Stimulated activated naive B cell treated with anti-CD40 and anti-IgM and Interleukin-4, amounts not matched to agents 10 μg/mL and 1 μg/mL and 100 μg/mL, for 72 hours (primary cell): ENCODE data around the gene ZNF785.
A peak's percentile ranks its signal among the peaks of the same experiment; 100 is the strongest.

Experiments
- ATAC-seq, 2 donors: fragments of 150-1000 bp; cut with Tn5 transposase; replicated peaks; 2 replicates each; pipeline ENCODE4 v1.10.0; 2021; ENCODE audit warnings: moderate library complexity in 1 of 2
- DNase-seq: peaks from one replicate; pipeline ENCODE4 v3.0.0; 2021
- H3K27ac Mint-ChIP-seq: one replicate; pipeline ENCODE4 v1.8.0; 2022; ENCODE audit warnings: mild to moderate bottlenecking, mixed read lengths
- H3K27me3 Mint-ChIP-seq, 2 donors: one replicate each; pipeline ENCODE4 v1.8.0; 2022; ENCODE audit warnings: mixed read lengths in 2 of 2
- H3K36me3 Mint-ChIP-seq, 2 donors: one replicate each; pipeline ENCODE4 v1.8.0; 2022; ENCODE audit warnings: mixed read lengths in 2 of 2, mild to moderate bottlenecking in 1 of 2
- H3K4me1 Mint-ChIP-seq, 2 donors: one replicate each; pipeline ENCODE4 v1.8.0; 2022; ENCODE audit warnings: mixed read lengths in 2 of 2, mild to moderate bottlenecking in 1 of 2
- H3K4me3 Mint-ChIP-seq, 2 donors: one replicate each; pipeline ENCODE4 v1.8.0; 2022; ENCODE audit warnings: mild to moderate bottlenecking in 2 of 2, mixed read lengths in 2 of 2, moderate library complexity in 1 of 2
- H3K9me3 Mint-ChIP-seq, 2 donors: one replicate each; pipeline ENCODE4 v1.8.0; 2022; ENCODE audit warnings: mixed read lengths in 2 of 2, mild to moderate bottlenecking in 1 of 2

The ZNF785 gene

DNA sequence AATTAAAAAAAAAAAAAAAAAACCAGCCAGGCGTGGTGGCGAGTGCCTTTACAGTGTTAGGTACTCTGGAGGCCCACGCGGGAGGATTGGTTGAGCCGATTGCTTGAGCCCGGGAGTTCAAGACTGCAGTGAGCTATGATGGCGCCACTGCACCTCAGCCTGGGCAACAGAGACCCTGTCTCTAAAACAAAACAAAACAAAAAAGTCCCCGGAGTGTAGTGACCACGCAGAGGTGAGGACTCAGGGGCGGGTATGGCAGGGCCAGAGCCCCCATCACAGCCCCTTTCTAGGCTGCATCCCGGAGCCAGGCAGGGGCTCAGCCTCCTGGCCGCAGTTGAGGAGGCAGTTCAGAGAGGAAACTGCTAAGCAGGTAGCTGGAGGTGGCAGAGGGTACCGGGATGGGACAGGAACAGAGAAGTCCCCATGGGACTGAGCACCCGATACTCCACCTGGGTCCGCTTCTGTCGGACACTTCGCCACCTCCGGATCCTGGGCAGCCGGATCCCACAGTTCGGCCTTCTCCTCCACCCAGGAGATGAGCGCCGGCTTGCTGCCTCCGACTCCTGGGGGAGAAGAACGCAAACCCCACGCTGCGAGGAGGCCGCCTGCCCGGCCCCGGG, 51.6 kb downstream of the ZNF785 start:
- H3K4me3 Mint-ChIP-seq, result peak overlapping the region; percentile 92 to 100
- peaks cover 35 to 42% of the 10 kb centered on the region in 2 donors for H3K36me3 Mint-ChIP-seq
- peak overlapping the region; percentile 100 for H3K27ac Mint-ChIP-seq
- no peaks in the 10 kb centered on the region for H3K27me3 Mint-ChIP-seq
- H3K4me1 Mint-ChIP-seq, result peaks cover 13 to 49% of the 10 kb centered on the region in 2 donors
- DNase-seq, result no peak
- no peaks in the 10 kb centered on the region for H3K9me3 Mint-ChIP-seq
- ATAC-seq, result peak; percentile 4 to 5

DNA sequence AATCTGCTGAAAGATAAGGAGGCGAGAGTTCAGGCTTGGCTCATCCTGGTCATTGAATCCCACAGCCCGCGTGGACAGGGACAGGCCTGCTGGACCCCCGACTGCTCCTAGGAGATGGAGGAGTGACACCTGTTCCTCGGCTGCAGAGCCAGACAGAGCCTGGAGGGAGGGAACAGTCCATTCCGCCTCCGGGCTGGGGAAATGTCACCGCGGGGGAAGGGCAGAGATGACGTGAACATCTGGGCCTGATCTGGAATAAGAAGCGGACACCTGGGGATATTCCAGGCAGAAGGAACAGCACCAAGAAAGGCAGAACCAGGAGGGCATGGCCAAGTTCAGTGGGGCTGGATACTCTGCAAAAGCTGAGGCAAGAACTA, 52.4 kb downstream of the ZNF785 start:
- H3K27me3 Mint-ChIP-seq, result no peaks in the 10 kb centered on the region

DNA sequence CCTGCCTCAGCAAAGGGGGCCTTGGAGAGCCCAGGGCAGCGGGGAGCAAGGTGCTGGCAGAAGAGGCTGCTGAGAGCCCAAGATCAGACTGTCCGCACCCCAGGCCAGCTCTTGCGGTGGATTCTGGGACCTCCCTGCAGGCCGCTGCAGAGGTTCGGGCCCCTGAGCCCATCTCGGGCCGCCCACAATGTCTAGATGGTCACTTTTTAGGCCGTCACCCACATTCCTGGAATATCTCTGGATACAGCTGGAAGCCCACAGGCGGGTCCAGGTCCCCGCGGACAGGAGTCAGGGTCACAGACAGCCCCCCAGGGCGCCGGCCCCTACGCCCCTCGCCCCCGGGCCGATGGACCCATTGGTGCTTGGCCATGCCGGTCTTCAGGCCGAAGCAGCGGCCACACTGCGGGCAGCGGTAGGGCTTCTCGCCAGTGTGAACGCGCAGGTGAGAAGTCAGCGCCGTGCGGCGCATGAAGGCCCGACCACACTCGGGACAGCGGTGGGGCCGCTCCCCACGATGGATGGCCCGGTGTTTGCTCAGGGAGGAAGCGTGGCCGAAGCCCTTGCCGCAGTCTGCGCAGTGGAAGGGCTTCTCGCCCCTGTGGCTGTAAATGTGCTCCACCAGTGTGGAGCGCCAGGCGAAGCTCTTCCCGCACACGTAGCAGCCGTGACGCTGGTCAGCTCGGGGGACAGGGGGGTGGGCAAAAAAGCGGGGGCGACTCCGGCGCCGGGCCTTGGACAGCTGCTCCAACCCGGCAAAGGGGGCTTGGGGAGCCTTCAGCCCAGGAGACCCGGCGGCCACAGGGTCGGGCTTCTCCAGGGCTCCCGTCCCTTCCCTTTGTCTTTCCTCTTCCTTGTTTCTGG, 53.0 kb downstream of the ZNF785 start:
- ATAC-seq (no peak), DNase-seq (no peak)
- Mint-ChIP-seq H3K4me1 (peaks cover 22 to 62% of the 10 kb centered on the region in 2 donors), H3K27me3 (no peaks in the 10 kb centered on the region), H3K9me3 (no peaks in the 10 kb centered on the region), H3K36me3 (peaks cover 27 to 30% of the 10 kb centered on the region in 2 donors), H3K27ac (peak overlapping the region; percentile 84), H3K4me3 (peak overlapping the region in 1 of 2 donors; percentile 80)

More for the DNA sequence above, 52.4 kb downstream of the ZNF785 start:
- peaks cover 29 to 37% of the 10 kb centered on the region in 2 donors for H3K36me3 Mint-ChIP-seq
- no peaks in the 10 kb centered on the region for H3K9me3 Mint-ChIP-seq
- ATAC-seq (no peak), DNase-seq (no peak)
- H3K4me1 Mint-ChIP-seq, result peaks cover 17 to 56% of the 10 kb centered on the region in 2 donors
- peak overlapping the region; percentile 80 to 100 for H3K4me3 Mint-ChIP-seq
- H3K27ac Mint-ChIP-seq, result peak overlapping the region; percentile 84
